ENCODE measurements around the gene KCNK3. TPM values are rescaled to one million over a fixed set of nuclear protein-coding genes. Genes with fewer than 3 reads are reported as not detected.
A peak's percentile ranks its signal among the peaks of the same experiment; 100 is the strongest.

The KCNK3 gene
- total and polyA plus RNA-seq, 4 donors, result 6.7 to 29.9 (median 20.0) TPM

DNA sequence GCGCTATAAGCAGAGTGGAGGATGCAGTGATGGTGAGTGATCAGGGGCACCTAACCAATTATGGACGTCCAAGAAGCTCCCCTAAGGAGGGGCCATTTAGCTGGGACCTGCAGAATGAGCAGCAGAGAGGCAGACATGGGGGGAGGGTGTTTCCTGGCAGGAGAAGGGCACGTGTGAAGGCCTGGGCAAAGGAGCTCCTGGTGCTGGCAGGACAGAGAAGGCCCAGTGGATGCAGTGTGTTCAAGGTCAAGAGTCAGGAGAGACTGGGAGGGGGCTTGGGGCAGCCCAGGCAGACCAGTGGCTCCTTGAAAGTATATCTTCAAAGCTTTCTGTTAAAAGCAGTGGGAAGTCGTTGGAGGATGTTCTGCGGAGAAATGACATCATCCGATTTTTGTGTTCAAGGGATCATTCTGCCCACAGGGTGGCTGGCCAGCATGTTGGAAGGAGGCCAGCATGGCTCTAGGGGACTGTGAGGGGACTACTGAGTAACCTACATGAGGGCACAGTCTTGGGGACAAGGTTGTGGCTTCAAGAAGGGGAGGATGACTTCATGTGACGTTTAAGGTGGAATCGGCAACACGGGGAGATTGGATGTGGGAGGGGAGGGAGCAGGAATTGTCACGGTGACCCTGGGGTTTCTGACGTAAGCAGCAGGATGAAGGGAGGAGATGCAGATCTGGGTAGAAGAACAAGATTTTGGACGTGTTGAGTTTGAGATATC lies 42.4 kb upstream of the KCNK3 start:
- no peak overlapping the region for H3K4me3 ChIP-seq
- no peaks in the 10 kb centered on the region for H3K36me3 ChIP-seq (ENCODE audit: control insufficient read depth in 4 of 4, insufficient read depth in 4 of 4, low read length in 4 of 4)
- no peak overlapping the region for H3K27ac ChIP-seq (ENCODE audit: low read depth in 1 of 2, low read length in 1 of 2)
- no peak for DNase-seq
- H3K9ac ChIP-seq (ENCODE audit: insufficient read depth in 1 of 2, low read length in 2 of 2), result no peak overlapping the region
- WGBS, 2 donors, result 79 to 80% methylated on average over 12 of the region's 12 CpGs
- TF ChIP-seq, protein P1, sequence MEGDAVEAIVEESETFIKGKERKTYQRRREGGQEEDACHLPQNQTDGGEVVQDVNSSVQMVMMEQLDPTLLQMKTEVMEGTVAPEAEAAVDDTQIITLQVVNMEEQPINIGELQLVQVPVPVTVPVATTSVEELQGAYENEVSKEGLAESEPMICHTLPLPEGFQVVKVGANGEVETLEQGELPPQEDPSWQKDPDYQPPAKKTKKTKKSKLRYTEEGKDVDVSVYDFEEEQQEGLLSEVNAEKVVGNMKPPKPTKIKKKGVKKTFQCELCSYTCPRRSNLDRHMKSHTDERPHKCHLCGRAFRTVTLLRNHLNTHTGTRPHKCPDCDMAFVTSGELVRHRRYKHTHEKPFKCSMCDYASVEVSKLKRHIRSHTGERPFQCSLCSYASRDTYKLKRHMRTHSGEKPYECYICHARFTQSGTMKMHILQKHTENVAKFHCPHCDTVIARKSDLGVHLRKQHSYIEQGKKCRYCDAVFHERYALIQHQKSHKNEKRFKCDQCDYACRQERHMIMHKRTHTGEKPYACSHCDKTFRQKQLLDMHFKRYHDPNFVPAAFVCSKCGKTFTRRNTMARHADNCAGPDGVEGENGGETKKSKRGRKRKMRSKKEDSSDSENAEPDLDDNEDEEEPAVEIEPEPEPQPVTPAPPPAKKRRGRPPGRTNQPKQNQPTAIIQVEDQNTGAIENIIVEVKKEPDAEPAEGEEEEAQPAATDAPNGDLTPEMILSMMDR (IDR thresholded peaks at IDR 0.05; ENCODE audit: control extremely low read depth, extremely low read depth), result no peak
- H3K27me3 ChIP-seq (ENCODE audit: control insufficient read depth in 3 of 3, insufficient read depth in 3 of 3, low read length in 2 of 3), result no peaks in the 10 kb centered on the region
- H3K9me3 ChIP-seq (ENCODE audit: control insufficient read depth in 4 of 4, insufficient read depth in 3 of 4, low read length in 3 of 4), result no peaks in the 10 kb centered on the region
- H3K4me1 ChIP-seq (ENCODE audit: control insufficient read depth in 5 of 5, insufficient read depth in 5 of 5, low read length in 5 of 5), result peaks cover 0 to 70% (median 12%) of the 10 kb centered on the region in 5 donors
- no peak for ATAC-seq (ENCODE audit: insufficient read depth, low FRiP score)

DNA sequence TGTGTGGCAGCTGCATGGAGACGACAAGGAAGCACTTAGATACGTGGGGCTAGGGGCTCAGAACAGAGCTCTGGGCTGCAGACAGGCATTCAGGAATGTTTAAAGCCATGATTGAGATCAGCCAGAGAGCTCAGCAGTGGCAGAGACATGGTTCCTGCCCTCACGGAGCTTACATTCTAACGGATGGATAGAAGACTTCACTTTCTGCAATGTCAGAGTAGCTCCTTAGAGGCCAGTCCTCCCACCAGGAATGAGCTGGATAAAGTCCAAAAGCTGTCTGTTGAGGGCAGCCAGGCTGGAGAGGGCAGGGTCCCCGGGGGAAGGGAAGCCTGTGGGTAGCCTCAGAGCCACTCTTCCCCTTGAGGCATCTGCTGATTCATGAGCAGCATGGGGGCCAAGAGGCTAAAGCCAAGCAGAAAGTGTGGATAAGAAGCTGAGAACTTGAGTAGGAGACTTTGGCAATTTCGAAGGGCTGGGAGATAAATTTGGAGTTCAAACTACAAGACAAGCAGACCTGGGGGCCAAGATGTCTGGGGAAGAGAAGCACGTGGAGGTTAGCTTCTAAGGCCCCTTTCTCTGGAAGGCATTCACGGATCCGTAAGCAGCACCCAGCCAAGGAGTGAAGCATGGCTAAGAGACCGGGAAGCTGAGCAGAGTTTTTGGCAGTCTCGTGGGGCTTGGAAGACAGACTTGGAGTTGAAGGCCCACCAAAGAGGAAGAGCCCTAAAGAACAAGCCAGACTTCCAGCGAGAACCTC lies 41.6 kb upstream of the KCNK3 start:
- H3K9me3 ChIP-seq (ENCODE audit: control insufficient read depth in 4 of 4, insufficient read depth in 3 of 4, low read length in 3 of 4), result no peaks in the 10 kb centered on the region
- 80% methylated on average over 12 of the region's 12 CpGs for WGBS, 2 donors
- no peaks in the 10 kb centered on the region for H3K27me3 ChIP-seq (ENCODE audit: control insufficient read depth in 3 of 3, insufficient read depth in 3 of 3, low read length in 2 of 3)
- no peak overlapping the region for H3K4me3 ChIP-seq
- peak overlapping the region in 1 of 2 donors; percentile 36 for H3K9ac ChIP-seq (ENCODE audit: insufficient read depth in 1 of 2, low read length in 2 of 2)
- peak overlapping the region in 1 of 2 donors; percentile 18 for H3K27ac ChIP-seq (ENCODE audit: low read depth in 1 of 2, low read length in 1 of 2)
- ATAC-seq (ENCODE audit: insufficient read depth, low FRiP score) (no peak), DNase-seq (peak in 1 of 3 donors; percentile 41)
- TF ChIP-seq, protein P1 (IDR thresholded peaks at IDR 0.05; ENCODE audit: control extremely low read depth, extremely low read depth), result no peak
- no peaks in the 10 kb centered on the region for H3K36me3 ChIP-seq (ENCODE audit: control insufficient read depth in 4 of 4, insufficient read depth in 4 of 4, low read length in 4 of 4)
- peaks cover 0 to 70% (median 12%) of the 10 kb centered on the region in 5 donors for H3K4me1 ChIP-seq (ENCODE audit: control insufficient read depth in 5 of 5, insufficient read depth in 5 of 5, low read length in 5 of 5)

DNA sequence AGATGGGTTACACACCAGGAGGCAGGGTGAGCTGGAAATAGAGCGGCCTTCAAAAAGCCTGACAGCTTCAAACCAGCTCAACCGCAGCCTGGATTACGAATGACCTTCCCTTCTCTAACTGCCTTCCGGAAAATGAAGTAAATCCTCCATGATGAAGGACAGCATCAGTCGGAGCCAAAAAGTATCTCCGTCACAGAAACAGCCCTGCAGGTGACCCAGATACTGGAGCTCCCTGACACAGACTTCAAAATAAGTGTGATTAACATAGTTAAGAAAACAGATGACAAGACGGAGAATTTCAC lies 41.1 kb upstream of the KCNK3 start:
- Histone ChIP-seq H3K4me1 (ENCODE audit: control insufficient read depth in 5 of 5, insufficient read depth in 5 of 5, low read length in 5 of 5) (peaks cover 0 to 65% (median 12%) of the 10 kb centered on the region in 5 donors), H3K27me3 (ENCODE audit: control insufficient read depth in 3 of 3, insufficient read depth in 3 of 3, low read length in 2 of 3) (no peaks in the 10 kb centered on the region), H3K9ac (ENCODE audit: insufficient read depth in 1 of 2, low read length in 2 of 2) (peak overlapping the region in 1 of 2 donors; percentile 36), H3K36me3 (ENCODE audit: control insufficient read depth in 4 of 4, insufficient read depth in 4 of 4, low read length in 4 of 4) (no peaks in the 10 kb centered on the region), H3K9me3 (ENCODE audit: control insufficient read depth in 4 of 4, insufficient read depth in 3 of 4, low read length in 3 of 4) (no peaks in the 10 kb centered on the region), H3K4me3 (no peak overlapping the region), H3K27ac (ENCODE audit: low read depth in 1 of 2, low read length in 1 of 2) (peak overlapping the region in 1 of 2 donors; percentile 18)
- no peak for ATAC-seq (ENCODE audit: insufficient read depth, low FRiP score)
- WGBS, 2 donors, result 85 to 89% methylated on average over 7 of the region's 7 CpGs
- DNase-seq, result no peak
- TF ChIP-seq, protein P1 (IDR thresholded peaks at IDR 0.05; ENCODE audit: control extremely low read depth, extremely low read depth), result no peak

Measured in lung (tissue), 12 donors.